Choroid plexus epithelial cell (primary cell): ENCODE data around the gene CIAO2B.

Source experiments
- DNase-seq: peaks from one replicate; pipeline ENCODE4 v3.0.0-alpha.2; 2010; ENCODE audit warnings: low read depth
- H3K4me3 ChIP-seq: 2 replicates; pipeline ENCODE4 v1.5.1; 2011; ENCODE audit warnings: low read depth, mild to moderate bottlenecking, control low read depth, low read length, moderate library complexity
- TF ChIP-seq, protein P1 (sequence below): conservative IDR thresholded peaks from 2 replicates; pipeline ENCODE4 v1.5.1; 2011; ENCODE audit warnings: low read depth, mild to moderate bottlenecking, control low read depth, inconsistent platforms, low read length, moderate library complexity

The CIAO2B gene

DNA sequence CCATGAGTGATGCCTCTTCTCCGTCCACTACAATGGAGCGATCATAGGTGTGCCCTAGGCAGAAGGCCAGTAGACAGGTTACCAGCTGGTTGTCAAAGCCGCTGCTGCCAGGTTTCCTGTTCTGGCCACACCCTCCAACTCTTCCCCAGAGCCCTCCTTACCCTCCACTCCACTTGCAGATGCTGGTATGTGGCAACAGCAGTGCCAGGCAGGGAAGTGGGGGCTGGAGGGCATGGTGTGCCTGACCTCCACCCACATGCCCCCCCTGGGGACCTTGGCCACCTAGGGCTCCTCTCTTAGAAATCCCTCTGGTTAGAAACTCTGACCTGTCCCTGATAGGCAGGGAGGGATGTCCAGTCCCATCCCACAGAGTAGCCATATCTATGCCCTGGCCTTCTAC, 10.3 kb downstream of the CIAO2B start:
- no peak for DNase-seq
- TF ChIP-seq, protein P1, sequence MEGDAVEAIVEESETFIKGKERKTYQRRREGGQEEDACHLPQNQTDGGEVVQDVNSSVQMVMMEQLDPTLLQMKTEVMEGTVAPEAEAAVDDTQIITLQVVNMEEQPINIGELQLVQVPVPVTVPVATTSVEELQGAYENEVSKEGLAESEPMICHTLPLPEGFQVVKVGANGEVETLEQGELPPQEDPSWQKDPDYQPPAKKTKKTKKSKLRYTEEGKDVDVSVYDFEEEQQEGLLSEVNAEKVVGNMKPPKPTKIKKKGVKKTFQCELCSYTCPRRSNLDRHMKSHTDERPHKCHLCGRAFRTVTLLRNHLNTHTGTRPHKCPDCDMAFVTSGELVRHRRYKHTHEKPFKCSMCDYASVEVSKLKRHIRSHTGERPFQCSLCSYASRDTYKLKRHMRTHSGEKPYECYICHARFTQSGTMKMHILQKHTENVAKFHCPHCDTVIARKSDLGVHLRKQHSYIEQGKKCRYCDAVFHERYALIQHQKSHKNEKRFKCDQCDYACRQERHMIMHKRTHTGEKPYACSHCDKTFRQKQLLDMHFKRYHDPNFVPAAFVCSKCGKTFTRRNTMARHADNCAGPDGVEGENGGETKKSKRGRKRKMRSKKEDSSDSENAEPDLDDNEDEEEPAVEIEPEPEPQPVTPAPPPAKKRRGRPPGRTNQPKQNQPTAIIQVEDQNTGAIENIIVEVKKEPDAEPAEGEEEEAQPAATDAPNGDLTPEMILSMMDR, result no peak
- H3K4me3 ChIP-seq, result no peak overlapping the region

DNA sequence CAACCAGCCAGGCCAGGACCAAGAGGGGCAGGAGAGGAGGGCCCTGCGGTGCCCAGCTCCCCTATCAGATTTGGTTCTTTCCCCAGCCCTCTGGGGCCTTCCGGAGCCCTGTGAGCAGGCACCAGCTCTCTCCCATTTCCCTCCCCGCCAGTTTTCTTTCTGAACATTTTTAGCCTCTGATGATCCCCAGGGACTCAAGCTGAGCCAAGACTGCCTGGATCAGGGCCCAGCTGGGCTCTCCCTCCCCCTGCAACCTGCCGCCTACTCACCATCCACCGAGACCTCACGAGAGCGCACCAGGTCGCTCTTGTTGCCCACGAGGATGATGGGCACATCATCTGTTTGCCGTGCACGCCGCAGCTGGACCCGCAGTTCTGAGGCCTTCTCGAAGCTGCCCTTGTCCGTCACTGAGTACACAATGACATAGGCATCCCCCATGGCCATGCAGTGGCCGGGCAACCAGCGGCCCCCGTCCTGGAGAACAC, 10.9 kb downstream of the CIAO2B start:
- TF ChIP-seq, protein P1, result no peak
- peak; percentile 78 for DNase-seq
- H3K4me3 ChIP-seq, result no peak overlapping the region

DNA sequence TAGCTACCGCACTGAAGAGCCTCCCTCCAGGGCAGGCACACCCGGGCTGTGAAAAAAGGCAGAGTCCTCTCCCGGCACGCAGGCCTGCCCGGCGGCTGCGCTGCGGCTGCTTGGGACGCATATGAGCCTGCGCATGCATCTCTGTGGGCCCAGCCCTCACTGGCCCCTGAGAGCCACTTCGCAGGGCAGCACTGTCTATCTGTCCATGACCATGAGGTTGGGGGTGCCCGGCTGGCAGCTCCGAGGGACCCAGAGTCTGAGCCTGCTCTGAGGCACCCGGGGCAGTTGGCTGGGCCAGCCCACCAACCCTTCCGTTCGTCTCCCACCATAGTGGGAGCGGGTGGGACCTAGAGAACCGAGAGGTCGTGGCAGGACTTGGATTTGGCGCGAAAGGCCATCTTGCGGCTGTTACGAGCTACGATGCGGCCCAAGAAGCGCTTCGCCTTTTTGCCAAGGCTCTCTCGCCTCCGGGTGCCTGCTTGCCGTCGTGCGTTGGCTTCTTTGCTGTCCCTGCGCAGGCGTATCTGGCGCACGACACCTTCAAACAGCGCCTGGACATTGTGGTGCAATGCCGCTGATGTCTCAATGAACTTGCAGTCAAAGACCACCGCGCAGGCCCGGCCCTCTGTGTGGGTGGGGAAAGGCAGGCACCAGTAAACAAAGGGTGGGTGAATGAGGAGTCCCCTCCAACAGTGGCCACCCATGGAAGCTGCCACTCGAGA, 12.3 kb downstream of the CIAO2B start:
- TF ChIP-seq, protein P1, result no peak
- H3K4me3 ChIP-seq, result no peak overlapping the region
- DNase-seq, result no peak

DNA sequence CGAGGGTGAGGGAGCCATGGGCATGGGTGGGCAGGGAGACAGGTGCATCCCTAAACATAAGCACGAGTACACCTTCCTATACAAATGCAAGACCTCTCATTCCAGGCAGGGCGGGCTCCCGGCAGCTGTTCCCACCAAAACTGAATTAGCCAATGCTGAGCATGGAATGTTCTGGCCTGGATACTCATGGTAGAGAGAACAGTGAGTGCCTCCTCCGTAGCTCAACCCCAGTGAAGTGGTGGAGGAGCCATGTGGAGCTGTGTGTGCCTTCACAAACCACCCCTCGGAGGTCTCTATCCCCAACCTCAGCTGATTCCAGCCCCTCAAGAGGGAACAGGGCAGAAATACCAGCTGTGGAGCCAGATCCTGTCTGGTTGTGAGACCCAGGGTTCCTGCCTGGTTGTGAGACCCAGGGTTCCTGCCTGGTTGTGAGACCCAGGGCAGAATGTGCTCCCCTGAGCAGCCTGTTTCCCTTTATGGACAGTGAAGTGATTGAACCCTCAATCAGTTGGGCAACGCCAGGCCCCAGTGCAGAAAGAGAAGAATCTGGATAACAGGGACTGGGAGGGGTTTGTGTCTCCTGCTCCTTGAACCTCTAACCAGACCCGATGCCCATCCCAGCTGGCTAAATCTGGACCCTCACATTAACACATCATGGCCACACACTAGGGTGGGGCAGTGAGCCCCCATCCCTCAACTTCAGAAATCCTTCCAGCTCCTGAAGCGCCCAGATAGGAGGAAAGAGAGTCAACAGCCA, 13.1 kb downstream of the CIAO2B start:
- no peak overlapping the region for H3K4me3 ChIP-seq
- TF ChIP-seq, protein P1, result no peak
- no peak for DNase-seq

DNA sequence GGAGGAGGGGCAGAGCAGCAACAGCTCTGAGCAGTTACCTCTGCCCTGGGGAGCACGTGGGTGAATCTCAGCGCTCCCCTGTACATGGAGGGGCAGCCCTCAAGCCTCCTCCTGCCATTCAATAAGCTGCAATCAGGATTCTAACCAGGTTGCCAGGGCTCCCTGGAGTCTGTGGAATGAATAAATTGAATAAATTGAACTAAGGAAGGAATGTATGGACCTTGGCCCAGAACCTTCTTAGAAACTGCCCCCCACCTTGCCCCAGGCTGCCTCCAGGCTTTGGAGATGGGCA, 14.0 kb downstream of the CIAO2B start:
- TF ChIP-seq, protein P1, result no peak
- no peak overlapping the region for H3K4me3 ChIP-seq
- no peak for DNase-seq

DNA sequence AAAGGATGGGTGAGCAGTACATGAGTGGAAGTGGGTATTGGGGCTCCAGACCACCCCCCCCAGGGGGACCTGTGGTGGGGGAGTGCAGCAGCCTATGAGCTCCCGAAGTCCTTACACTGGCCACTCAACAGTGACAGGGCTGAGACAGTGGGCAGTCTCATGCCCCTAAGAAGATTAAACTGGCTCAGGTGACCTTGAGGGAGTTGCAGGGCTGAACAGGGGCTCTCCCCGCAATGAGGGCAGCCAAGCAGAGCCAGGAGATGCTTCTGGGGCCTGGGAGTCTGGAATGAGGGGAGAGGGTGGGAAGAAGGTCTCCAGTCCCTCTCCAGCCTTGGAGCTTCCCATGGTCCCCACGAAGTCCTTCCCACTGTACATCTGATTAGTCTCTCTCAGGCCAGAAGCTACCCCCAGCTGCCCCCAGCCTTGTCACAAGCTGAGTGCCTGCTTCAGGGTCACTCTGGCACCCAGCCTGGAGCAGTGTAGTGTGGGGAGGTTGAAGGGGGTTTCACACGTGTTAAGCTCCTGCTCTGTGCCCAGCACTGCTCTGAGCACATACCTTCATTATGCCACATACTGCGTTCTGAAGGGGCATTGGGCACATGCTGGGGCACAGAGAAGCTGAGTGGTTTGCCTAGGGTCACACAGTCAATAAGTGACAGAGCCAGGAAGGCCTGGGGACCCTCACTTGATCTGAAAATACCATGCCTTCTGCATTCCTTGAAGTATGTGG, 14.5 kb downstream of the CIAO2B start:
- TF ChIP-seq, protein P1, result no peak
- DNase-seq, result no peak
- no peak overlapping the region for H3K4me3 ChIP-seq
